H9 (cell line): ENCODE results near the gene NCBP3. TPM values are rescaled to one million over a fixed set of nuclear protein-coding genes. Genes with fewer than 3 reads are reported as not detected.

Experiments used
- DNase-seq: peaks from one replicate; pipeline ENCODE4 v3.0.0-alpha.2; 2017
- H2AFZ ChIP-seq: one replicate; pipeline ENCODE4 v1.6.1; 2013; ENCODE audit warnings: mild to moderate bottlenecking, low read length, control low read depth, moderate library complexity
- H2AK5ac ChIP-seq: 2 replicates; pipeline ENCODE4 v1.6.1; 2013; ENCODE audit warnings: low read length, control low read depth, mixed read lengths; ENCODE audit not compliant: insufficient read length
- H2BK120ac ChIP-seq: one replicate; pipeline ENCODE4 v1.6.1; 2013; ENCODE audit warnings: low read depth, mild to moderate bottlenecking, low read length, control low read depth, inconsistent platforms; ENCODE audit not compliant: poor library complexity, severe bottlenecking
- H2BK12ac ChIP-seq: 2 replicates; pipeline ENCODE4 v1.6.1; 2013; ENCODE audit warnings: low read length, control low read depth, mixed read lengths, low read depth; ENCODE audit not compliant: insufficient read length
- H2BK15ac ChIP-seq: 2 replicates; pipeline ENCODE4 v1.6.1; 2013; ENCODE audit warnings: low read depth, low read length, control low read depth
- H2BK20ac ChIP-seq: one replicate; pipeline ENCODE4 v1.6.1; 2013; ENCODE audit warnings: low read depth, mild to moderate bottlenecking, low read length, control low read depth, inconsistent platforms; ENCODE audit not compliant: poor library complexity, severe bottlenecking
- H2BK5ac ChIP-seq: 2 replicates; pipeline ENCODE4 v1.6.1; 2013; ENCODE audit warnings: low read length, control low read depth, mixed read lengths; ENCODE audit not compliant: insufficient read length
- H3K14ac ChIP-seq: 2 replicates; pipeline ENCODE4 v1.6.1; 2013; ENCODE audit warnings: low read length, control low read depth; ENCODE audit not compliant: insufficient read depth
- H3K18ac ChIP-seq: 2 replicates; pipeline ENCODE4 v1.6.1; 2013; ENCODE audit warnings: low read depth, mild to moderate bottlenecking, mixed read lengths, low read length, control low read depth; ENCODE audit not compliant: insufficient read length
- H3K23ac ChIP-seq: 2 replicates; pipeline ENCODE4 v1.6.1; 2013; ENCODE audit warnings: low read length, control low read depth, mixed read lengths, low read depth; ENCODE audit not compliant: insufficient read length
- H3K23me2 ChIP-seq: 2 replicates; pipeline ENCODE4 v1.6.1; 2013; ENCODE audit warnings: low read depth, mild to moderate bottlenecking, mixed read lengths, low read length, control low read depth; ENCODE audit not compliant: insufficient read length, poor library complexity, severe bottlenecking
- H3K27ac ChIP-seq: 2 replicates; pipeline ENCODE4 v1.5.1; 2013; ENCODE audit warnings: low read length, control low read depth, mixed read lengths, low read depth; ENCODE audit not compliant: insufficient read length
- H3K27me3 ChIP-seq: 2 replicates; pipeline ENCODE4 v1.6.1; 2013; ENCODE audit warnings: low read length, control low read depth, inconsistent platforms; ENCODE audit not compliant: insufficient read depth
- H3K4ac ChIP-seq: 2 replicates; pipeline ENCODE4 v1.6.1; 2013; ENCODE audit warnings: low read depth, mild to moderate bottlenecking, control low read depth, inconsistent platforms, low read length, moderate library complexity
- H3K4me1 ChIP-seq: 2 replicates; pipeline ENCODE4 v1.6.1; 2013; ENCODE audit warnings: low read length, control low read depth, inconsistent platforms; ENCODE audit not compliant: insufficient read depth
- H3K4me2 ChIP-seq: 2 replicates; pipeline ENCODE4 v1.6.1; 2013; ENCODE audit warnings: low read length, control low read depth, mixed read lengths; ENCODE audit not compliant: insufficient read length, insufficient read depth
- H3K56ac ChIP-seq: 2 replicates; pipeline ENCODE4 v1.6.1; 2013; ENCODE audit warnings: low read depth, mild to moderate bottlenecking, mixed read lengths, low read length, control low read depth; ENCODE audit not compliant: insufficient read length
- H3K79me1 ChIP-seq: 2 replicates; pipeline ENCODE4 v1.6.1; 2013; ENCODE audit warnings: low read depth, mild to moderate bottlenecking, moderate library complexity, low read length, control low read depth, inconsistent platforms; ENCODE audit not compliant: insufficient read depth, poor library complexity, severe bottlenecking
- H3K79me2 ChIP-seq: 2 replicates; pipeline ENCODE4 v1.6.1; 2013; ENCODE audit warnings: low read length, control low read depth, inconsistent platforms; ENCODE audit not compliant: insufficient read depth
- H3K9ac ChIP-seq: 2 replicates; pipeline ENCODE4 v1.6.1; 2013; ENCODE audit warnings: low read length, control low read depth, mixed read lengths; ENCODE audit not compliant: insufficient read length; ENCODE audit errors: extremely low read depth
- H3K9me3 ChIP-seq: one replicate; pipeline ENCODE4 v1.6.1; 2013; ENCODE audit warnings: low read depth, low read length, inconsistent platforms; ENCODE audit not compliant: control insufficient read depth
- H3T11ph ChIP-seq: one replicate; pipeline ENCODE4 v1.6.1; 2013; ENCODE audit warnings: mild to moderate bottlenecking, low read length, control low read depth, inconsistent platforms
- H4K20me1 ChIP-seq: one replicate; pipeline ENCODE4 v1.6.1; 2013; ENCODE audit not compliant: control insufficient read depth, insufficient read length, insufficient read depth
- H4K5ac ChIP-seq: 2 replicates; pipeline ENCODE4 v1.6.1; 2013; ENCODE audit warnings: low read depth, mild to moderate bottlenecking, mixed read lengths, low read length, control low read depth; ENCODE audit not compliant: insufficient read length
- H4K8ac ChIP-seq: replicated peaks from 2 replicates; pipeline ENCODE4 v1.6.1; 2013; ENCODE audit warnings: low read length, control low read depth, mixed read lengths, low read depth; ENCODE audit not compliant: insufficient read length
- H4K91ac ChIP-seq: 2 replicates; pipeline ENCODE4 v1.6.1; 2013; ENCODE audit warnings: low read depth, mild to moderate bottlenecking, moderate library complexity, mixed read lengths, low read length, control low read depth; ENCODE audit not compliant: insufficient read length
- H3K27ac Mint-ChIP-seq, 3 experiments: 2 replicates in 2 of 3; 3 replicates in 1 of 3; pipeline ENCODE4 v1.8.0; 2020 to 2021; ENCODE audit warnings: mixed read lengths in 3 of 3, mild to moderate bottlenecking in 1 of 3, moderate library complexity in 1 of 3
- H3K27me3 Mint-ChIP-seq: 2 replicates; pipeline ENCODE4 v1.8.0; 2021; ENCODE audit warnings: low read depth, mild to moderate bottlenecking, moderate library complexity, mixed read lengths
- H3K36me3 Mint-ChIP-seq, 3 experiments: 2 replicates in 2 of 3; 3 replicates in 1 of 3; pipeline ENCODE4 v1.8.0; 2020 to 2021; ENCODE audit warnings: low read depth in 3 of 3, mixed read lengths in 3 of 3; ENCODE audit not compliant: insufficient read depth in 1 of 3
- H3K4me1 Mint-ChIP-seq, 2 experiments: 2 replicates each; pipeline ENCODE4 v1.8.0; 2020; ENCODE audit warnings: mixed read lengths in 2 of 2
- H3K4me3 Mint-ChIP-seq, 2 experiments: 2 replicates in 1 of 2; 3 replicates in 1 of 2; pipeline ENCODE4 v1.8.0; 2020 to 2021; ENCODE audit warnings: mild to moderate bottlenecking in 2 of 2, mixed read lengths in 2 of 2, moderate library complexity in 1 of 2
- H3K9me3 Mint-ChIP-seq, 2 experiments: 2 replicates in 1 of 2; 3 replicates in 1 of 2; pipeline ENCODE4 v1.8.0; 2020; ENCODE audit warnings: mild to moderate bottlenecking in 2 of 2, mixed read lengths in 2 of 2, moderate library complexity in 1 of 2
- CTCF ChIP-seq: fragments of 200-600 bp; sonication (generic); conservative IDR thresholded peaks from 3 replicates; pipeline ENCODE4 v1.8.0; 2021; ENCODE audit warnings: antibody characterized with exemption, mild to moderate bottlenecking
- WGBS: extraction: QIAGEN DNeasy Blood & Tissue Kit; methylation state at CpG from one replicate; pipeline ENCODE4 v1.1.7; 2013; ENCODE audit warnings: missing lambda C conversion rate, low lambda C conversion rate, mixed read lengths; ENCODE audit not compliant: insufficient read length; ENCODE audit errors: extremely low coverage; 5-methylcytosine and 5-hydroxymethylcytosine counted together
- total RNA-seq: library from RNA; stranded (reverse); gene quantifications from 2 replicates; pipeline ENCODE4 v1.2.1, GENCODE V29; 2021

NCBP3 gene
- total RNA-seq, 1 experiment from 2014 or later, result 45.7 TPM

- Histone ChIP-seq H4K8ac (no peak overlapping the region), H3K23me2 (no peaks in the 10 kb centered on the region), H3K4me1 (no peaks in the 10 kb centered on the region), H3K79me2 (no peaks in the 10 kb centered on the region), H2BK120ac (no peak overlapping the region), H3K14ac (no peak overlapping the region; the same call in 1 of the 2 replicates), H3K4me2 (no peak overlapping the region), H3K79me1 (no peaks in the 10 kb centered on the region), H2BK20ac (no peak overlapping the region), H3K23ac (no peak overlapping the region), H2BK12ac (no peak overlapping the region), H3K27ac (no peak overlapping the region), H2AK5ac (no peak overlapping the region), H3K27me3 (no peaks in the 10 kb centered on the region), H4K91ac (no peak overlapping the region), H3K56ac (no peak overlapping the region), H3K9ac (no peak overlapping the region), H2BK5ac (no peak overlapping the region), H4K20me1 (no peaks in the 10 kb centered on the region), H4K5ac (no peak overlapping the region), H3K4ac (no peak overlapping the region), H3K9me3 (no peaks in the 10 kb centered on the region), H3K18ac (no peak overlapping the region), H2AFZ (no peak overlapping the region), H3T11ph (no peak overlapping the region), H2BK15ac (no peak overlapping the region)
- Mint-ChIP-seq H3K27me3 (no peaks in the 10 kb centered on the region; the same call in 1 of the 2 replicates), H3K36me3 (peaks cover 1 to 14% (median 12%) of the 10 kb centered on the region in 3 experiments; a peak in 5 of 7 replicates), H3K4me3 (no peak overlapping the region), H3K4me1 (peaks cover 0 to 20% of the 10 kb centered on the region in 2 experiments; a peak in 3 of 4 replicates), H3K9me3 (no peaks in the 10 kb centered on the region; a peak in 1 of 5 replicates), H3K27ac (peak overlapping the region in 2 of 3 experiments; percentile 1 to 8; a peak in 2 of 7 replicates)
- peak; percentile 54 for DNase-seq
- WGBS, result no CpG with 5 or more reads among the region's 12 CpGs
- TF ChIP-seq CTCF, result peak; percentile 34; the same call in 2 of the 3 replicates
Observed at GRCh38 chr17:3799181-3799945, 46.7 kb downstream of the NCBP3 start.
